Measurements from ENCODE around the gene SETD2.

The SETD2 gene

GRCh38 chr3:47056705-47057104, 107.2 kb downstream of the SETD2 start:
- no peak overlapping the region for H3K4me2 ChIP-seq (ENCODE audit: low read length)
- H3K36me3 ChIP-seq (ENCODE audit: insufficient read depth, low read length) = peaks cover 72% of the 10 kb centered on the region
- H4K20me1 ChIP-seq (ENCODE audit: insufficient read depth, low read length) = peaks cover 2% of the 10 kb centered on the region; the same call in 1 of the 2 replicates
- TF ChIP-seq EZH2 (IDR thresholded peaks at IDR 0.05; ENCODE audit: borderline replicate concordance, low read length) (no peak), CTCF (IDR thresholded peaks at IDR 0.05; ENCODE audit: low read length) (no peak)
- no peak overlapping the region for H3K27ac ChIP-seq (ENCODE audit: low read depth, low read length, poor library complexity, severe bottlenecking)
- H3K79me2 ChIP-seq (ENCODE audit: insufficient read depth, low read length) = peaks cover 5% of the 10 kb centered on the region; the same call in 1 of the 2 replicates
- no peaks in the 10 kb centered on the region for H3K4me1 ChIP-seq (ENCODE audit: insufficient read depth, low read length, severe bottlenecking)
- no peak overlapping the region for H3K9ac ChIP-seq (ENCODE audit: low read length)
- H3K9me3 ChIP-seq (ENCODE audit: low read length) = no peaks in the 10 kb centered on the region
- H3K27me3 ChIP-seq (ENCODE audit: insufficient read depth, low read length) = no peaks in the 10 kb centered on the region
- no peak overlapping the region for H2AFZ ChIP-seq (ENCODE audit: low read length)
- H3K4me3 ChIP-seq (ENCODE audit: low read depth, low read length, poor library complexity, severe bottlenecking) = no peak overlapping the region
- no peaks in the 10 kb centered on the region for H3K9me2 ChIP-seq (ENCODE audit: low read depth, low read length)
- H3F3A ChIP-seq (ENCODE audit: insufficient read depth, low read length) = no peaks in the 10 kb centered on the region

GRCh38 chr3:47054412-47054811, 109.5 kb downstream of the SETD2 start:
- no peaks in the 10 kb centered on the region for H3K9me3 ChIP-seq (ENCODE audit: low read length)
- H3K4me1 ChIP-seq (ENCODE audit: insufficient read depth, low read length, severe bottlenecking) = no peaks in the 10 kb centered on the region
- 0 out of 2 replicates have a peak, but pooled peaks cover 3% of the 10 kb centered on the region for H3K79me2 ChIP-seq (ENCODE audit: insufficient read depth, low read length)

GRCh38 chr3:47047673-47048072, 116.2 kb downstream of the SETD2 start:
- Histone ChIP-seq H3K36me3 (ENCODE audit: insufficient read depth, low read length) (peaks cover 29% of the 10 kb centered on the region), H3K4me2 (ENCODE audit: low read length) (no peak overlapping the region), H3K9ac (ENCODE audit: low read length) (no peak overlapping the region), H4K20me1 (ENCODE audit: insufficient read depth, low read length) (no peaks in the 10 kb centered on the region), H3K79me2 (ENCODE audit: insufficient read depth, low read length) (no peaks in the 10 kb centered on the region), H3F3A (ENCODE audit: insufficient read depth, low read length) (no peaks in the 10 kb centered on the region), H3K4me1 (ENCODE audit: insufficient read depth, low read length, severe bottlenecking) (peaks cover 24% of the 10 kb centered on the region), H3K4me3 (ENCODE audit: low read depth, low read length, poor library complexity, severe bottlenecking) (no peak overlapping the region), H2AFZ (ENCODE audit: low read length) (no peak overlapping the region), H3K27me3 (ENCODE audit: insufficient read depth, low read length) (no peaks in the 10 kb centered on the region), H3K27ac (ENCODE audit: low read depth, low read length, poor library complexity, severe bottlenecking) (peak overlapping the region; percentile 67), H3K9me3 (ENCODE audit: low read length) (no peaks in the 10 kb centered on the region), H3K9me2 (ENCODE audit: low read depth, low read length) (no peaks in the 10 kb centered on the region)
- no peak for TF ChIP-seq CTCF (IDR thresholded peaks at IDR 0.05; ENCODE audit: low read length)
- TF ChIP-seq EZH2 (IDR thresholded peaks at IDR 0.05; ENCODE audit: borderline replicate concordance, low read length) = no peak

More at GRCh38 chr3:47054412-47054811, 109.5 kb downstream of the SETD2 start:
- Histone ChIP-seq H4K20me1 (ENCODE audit: insufficient read depth, low read length) (peaks cover 2% of the 10 kb centered on the region; the same call in 1 of the 2 replicates), H3K27ac (ENCODE audit: low read depth, low read length, poor library complexity, severe bottlenecking) (no peak overlapping the region), H3K9me2 (ENCODE audit: low read depth, low read length) (no peaks in the 10 kb centered on the region), H3K4me2 (ENCODE audit: low read length) (no peak overlapping the region), H2AFZ (ENCODE audit: low read length) (no peak overlapping the region), H3K4me3 (ENCODE audit: low read depth, low read length, poor library complexity, severe bottlenecking) (no peak overlapping the region), H3F3A (ENCODE audit: insufficient read depth, low read length) (no peaks in the 10 kb centered on the region), H3K9ac (ENCODE audit: low read length) (no peak overlapping the region), H3K36me3 (ENCODE audit: insufficient read depth, low read length) (peaks cover 54% of the 10 kb centered on the region), H3K27me3 (ENCODE audit: insufficient read depth, low read length) (no peaks in the 10 kb centered on the region)
- TF ChIP-seq EZH2 (IDR thresholded peaks at IDR 0.05; ENCODE audit: borderline replicate concordance, low read length) (no peak), CTCF (IDR thresholded peaks at IDR 0.05; ENCODE audit: low read length) (no peak)

Data from OCI-LY1 (cell line).